ENCODE measurements around the gene NFE2L2. TPM values are rescaled to one million over a fixed set of nuclear protein-coding genes. Genes with fewer than 3 reads are reported as not detected.

Gene NFE2L2
- total RNA-seq, 1 experiment from 2014 or later: 80.0 TPM

- CTCF ChIA-PET: no interaction called here
These were observed 25.5 kb upstream of the NFE2L2 start for GRCh38 chr2:177289824-177290628.

GRCh38 chr2:177287814-177288213, 23.3 kb upstream of the NFE2L2 start:
- no peaks in the 10 kb centered on the region for H3K27me3 ChIP-seq (replicated peaks; ENCODE audit: insufficient read depth, low read depth, low read length, poor library complexity)
- no peaks in the 10 kb centered on the region for H3K36me3 ChIP-seq (ENCODE audit: insufficient read depth, low read length, poor library complexity, severe bottlenecking)
- H3K4me3 ChIP-seq (ENCODE audit: low read depth, low read length, poor library complexity, severe bottlenecking): no peak overlapping the region
- H3K27ac ChIP-seq (ENCODE audit: low read depth, low read length, poor library complexity, severe bottlenecking): no peak overlapping the region
- no TSS peak for BruUV-seq (replicated peaks)
- DNase-seq (ENCODE audit: low spot score): no peak
- peaks cover 27% of the 10 kb centered on the region for H3K4me1 ChIP-seq (ENCODE audit: insufficient read depth, low read length, poor library complexity, severe bottlenecking)
- intact Hi-C loops (cut with micrococcal nuclease; ENCODE audit: unreplicated experiment): no loop called here
- ChIA-PET CTCF (no interaction called here), POLR2A (ENCODE audit: low non-redundant PET) (no interaction called here)
- no peaks in the 10 kb centered on the region for H3K9me3 ChIP-seq (ENCODE audit: low read depth, low read length, poor library complexity, severe bottlenecking)
- TF ChIP-seq, protein P1, sequence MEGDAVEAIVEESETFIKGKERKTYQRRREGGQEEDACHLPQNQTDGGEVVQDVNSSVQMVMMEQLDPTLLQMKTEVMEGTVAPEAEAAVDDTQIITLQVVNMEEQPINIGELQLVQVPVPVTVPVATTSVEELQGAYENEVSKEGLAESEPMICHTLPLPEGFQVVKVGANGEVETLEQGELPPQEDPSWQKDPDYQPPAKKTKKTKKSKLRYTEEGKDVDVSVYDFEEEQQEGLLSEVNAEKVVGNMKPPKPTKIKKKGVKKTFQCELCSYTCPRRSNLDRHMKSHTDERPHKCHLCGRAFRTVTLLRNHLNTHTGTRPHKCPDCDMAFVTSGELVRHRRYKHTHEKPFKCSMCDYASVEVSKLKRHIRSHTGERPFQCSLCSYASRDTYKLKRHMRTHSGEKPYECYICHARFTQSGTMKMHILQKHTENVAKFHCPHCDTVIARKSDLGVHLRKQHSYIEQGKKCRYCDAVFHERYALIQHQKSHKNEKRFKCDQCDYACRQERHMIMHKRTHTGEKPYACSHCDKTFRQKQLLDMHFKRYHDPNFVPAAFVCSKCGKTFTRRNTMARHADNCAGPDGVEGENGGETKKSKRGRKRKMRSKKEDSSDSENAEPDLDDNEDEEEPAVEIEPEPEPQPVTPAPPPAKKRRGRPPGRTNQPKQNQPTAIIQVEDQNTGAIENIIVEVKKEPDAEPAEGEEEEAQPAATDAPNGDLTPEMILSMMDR (conservative IDR thresholded peaks at IDR 0.05; ENCODE audit: low read depth, low read length): no peak

More at GRCh38 chr2:177289824-177290628, 25.5 kb upstream of the NFE2L2 start:
- BruUV-seq (replicated peaks): no TSS peak
- intact Hi-C loops (cut with micrococcal nuclease; ENCODE audit: unreplicated experiment): loop anchor here (10.0 kb wide), 1 partner anchor 125 kb away; no protein-coding TSS in a partner anchor
- H3K4me1 ChIP-seq (ENCODE audit: insufficient read depth, low read length, poor library complexity, severe bottlenecking): peaks cover 6% of the 10 kb centered on the region
- no peak for DNase-seq (ENCODE audit: low spot score)
- H3K36me3 ChIP-seq (ENCODE audit: insufficient read depth, low read length, poor library complexity, severe bottlenecking): no peaks in the 10 kb centered on the region
- H3K27ac ChIP-seq (ENCODE audit: low read depth, low read length, poor library complexity, severe bottlenecking): no peak overlapping the region
- no peak for TF ChIP-seq EZH2 (IDR thresholded peaks at IDR 0.05; ENCODE audit: borderline replicate concordance, low read depth, low read length, poor library complexity, severe bottlenecking)
- TF ChIP-seq, protein P1 (conservative IDR thresholded peaks at IDR 0.05; ENCODE audit: low read depth, low read length): no peak
- H3K27me3 ChIP-seq (replicated peaks; ENCODE audit: insufficient read depth, low read depth, low read length, poor library complexity): no peaks in the 10 kb centered on the region
- H3K9me3 ChIP-seq (ENCODE audit: low read depth, low read length, poor library complexity, severe bottlenecking): no peaks in the 10 kb centered on the region
- POLR2A ChIA-PET (ENCODE audit: low non-redundant PET): no interaction called here
- no peak overlapping the region for H3K4me3 ChIP-seq (ENCODE audit: low read depth, low read length, poor library complexity, severe bottlenecking)

GRCh38 chr2:177285892-177286715, 21.6 kb upstream of the NFE2L2 start:
- ChIA-PET POLR2A (ENCODE audit: low non-redundant PET) (interaction anchor here (0.6 kb wide), 1 partner anchor 75 kb away, joined by 3 read pairs; no protein-coding TSS in a partner anchor), CTCF (interaction anchor here (1.4 kb wide), 1 partner anchor 10 kb away, joined by 4 read pairs; no protein-coding TSS in a partner anchor)
- TF ChIP-seq, protein P1 (conservative IDR thresholded peaks at IDR 0.05; ENCODE audit: low read depth, low read length): no peak
- TF ChIP-seq EZH2 (IDR thresholded peaks at IDR 0.05; ENCODE audit: borderline replicate concordance, low read depth, low read length, poor library complexity, severe bottlenecking): no peak
- H3K27me3 ChIP-seq (replicated peaks; ENCODE audit: insufficient read depth, low read depth, low read length, poor library complexity): no peaks in the 10 kb centered on the region
- intact Hi-C loops (cut with micrococcal nuclease; ENCODE audit: unreplicated experiment): no loop called here
- H3K36me3 ChIP-seq (ENCODE audit: insufficient read depth, low read length, poor library complexity, severe bottlenecking): no peaks in the 10 kb centered on the region
- DNase-seq (ENCODE audit: low spot score): no peak
- H3K4me3 ChIP-seq (ENCODE audit: low read depth, low read length, poor library complexity, severe bottlenecking): no peak overlapping the region
- BruUV-seq (replicated peaks): no TSS peak
- H3K9me3 ChIP-seq (ENCODE audit: low read depth, low read length, poor library complexity, severe bottlenecking): no peaks in the 10 kb centered on the region
- no peak overlapping the region for H3K27ac ChIP-seq (ENCODE audit: low read depth, low read length, poor library complexity, severe bottlenecking)
- H3K4me1 ChIP-seq (ENCODE audit: insufficient read depth, low read length, poor library complexity, severe bottlenecking): peaks cover 40% of the 10 kb centered on the region

All from A673 (cell line).